Activated CD4-positive, alpha-beta T cell treated with anti-CD3 and anti-CD28 coated beads, Interleukin-2, amount 10 ng/mL, durations not matched to agents 24 days and 14 days (primary cell): ENCODE measurements around the gene WDR27. TPM values are rescaled to one million over a fixed set of nuclear protein-coding genes. Genes with fewer than 3 reads are reported as not detected.

Experiments used
- DNase-seq: peaks from one replicate; pipeline ENCODE4 v3.0.0; 2022
- H3K27ac Mint-ChIP-seq: one replicate; pipeline ENCODE4 v1.8.0; 2022; ENCODE audit warnings: mild to moderate bottlenecking, mixed read lengths
- H3K27me3 Mint-ChIP-seq: one replicate; pipeline ENCODE4 v1.8.0; 2022; ENCODE audit warnings: mixed read lengths
- H3K36me3 Mint-ChIP-seq: one replicate; pipeline ENCODE4 v1.8.0; 2022; ENCODE audit warnings: low read depth, mild to moderate bottlenecking, mixed read lengths
- H3K4me1 Mint-ChIP-seq: one replicate; pipeline ENCODE4 v1.8.0; 2021; ENCODE audit warnings: mixed read lengths
- H3K4me3 Mint-ChIP-seq: one replicate; pipeline ENCODE4 v1.8.0; 2022; ENCODE audit warnings: mild to moderate bottlenecking, moderate library complexity, mixed read lengths
- H3K9me3 Mint-ChIP-seq: one replicate; pipeline ENCODE4 v1.8.0; 2021; ENCODE audit warnings: mixed read lengths
- intact Hi-C: fragments of 100-400 bp; cut with micrococcal nuclease; formaldehyde crosslinking; loops from one replicate; pipeline ENCODE4 v1.15.1; 2023
- total RNA-seq: library from RNA; stranded (reverse); gene quantifications from 2 replicates; pipeline ENCODE4 v1.2.3, GENCODE V29; 2022

WDR27 gene
- total RNA-seq, 1 donor from 2014 or later = 33.3 TPM

DNA sequence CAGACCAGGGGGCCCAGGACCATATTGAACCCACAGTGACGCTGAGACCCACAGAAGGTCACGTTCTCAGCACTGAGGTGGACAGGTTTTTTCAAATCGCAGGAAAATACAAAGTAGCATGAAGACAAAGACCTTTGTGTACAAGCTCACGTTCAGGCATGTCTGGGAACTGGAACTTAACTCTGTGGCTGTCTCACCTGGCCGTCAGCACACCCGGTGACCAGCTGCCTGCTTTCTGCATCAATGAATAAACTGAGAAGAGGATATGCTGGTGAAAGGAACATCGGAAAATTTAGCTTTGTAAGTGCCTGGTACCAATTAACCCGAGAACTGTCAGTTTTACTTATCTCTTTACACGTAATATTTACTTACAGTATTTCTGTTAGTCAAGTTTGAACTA lies 36.5 kb downstream of the WDR27 start:
- Mint-ChIP-seq H3K27ac (no peak overlapping the region), H3K27me3 (no peaks in the 10 kb centered on the region)

DNA sequence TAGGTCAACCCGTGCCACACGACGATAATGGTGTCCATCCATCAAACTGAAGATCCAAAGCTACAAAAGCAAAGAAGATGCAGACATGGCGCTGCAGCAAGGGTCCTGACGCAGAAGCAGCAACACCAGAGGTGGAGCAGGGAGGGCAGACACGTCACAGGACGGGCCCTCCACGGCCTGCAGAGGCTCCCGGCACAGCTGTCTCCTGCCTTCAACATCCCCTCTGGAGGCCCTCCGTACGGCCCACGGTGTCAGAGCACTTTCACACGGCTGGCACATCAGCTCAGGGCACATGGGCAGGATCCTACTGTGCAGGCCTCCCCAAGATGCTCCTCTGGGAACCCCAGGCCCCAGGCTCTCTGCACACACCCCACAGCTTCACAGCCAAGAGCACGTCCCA lies 37.6 kb downstream of the WDR27 start:
- Mint-ChIP-seq H3K27me3 (no peaks in the 10 kb centered on the region), H3K4me1 (no peaks in the 10 kb centered on the region), H3K4me3 (no peak overlapping the region), H3K9me3 (no peaks in the 10 kb centered on the region), H3K36me3 (peaks cover 4% of the 10 kb centered on the region), H3K27ac (no peak overlapping the region)
- intact Hi-C loops = no loop called here
- no peak for DNase-seq

More for the DNA sequence above, 36.5 kb downstream of the WDR27 start:
- H3K4me1 Mint-ChIP-seq = peaks cover 6% of the 10 kb centered on the region
- no peak for DNase-seq
- H3K4me3 Mint-ChIP-seq = no peak overlapping the region
- intact Hi-C loops = no loop called here
- no peaks in the 10 kb centered on the region for H3K9me3 Mint-ChIP-seq
- H3K36me3 Mint-ChIP-seq = peaks cover 6% of the 10 kb centered on the region

DNA sequence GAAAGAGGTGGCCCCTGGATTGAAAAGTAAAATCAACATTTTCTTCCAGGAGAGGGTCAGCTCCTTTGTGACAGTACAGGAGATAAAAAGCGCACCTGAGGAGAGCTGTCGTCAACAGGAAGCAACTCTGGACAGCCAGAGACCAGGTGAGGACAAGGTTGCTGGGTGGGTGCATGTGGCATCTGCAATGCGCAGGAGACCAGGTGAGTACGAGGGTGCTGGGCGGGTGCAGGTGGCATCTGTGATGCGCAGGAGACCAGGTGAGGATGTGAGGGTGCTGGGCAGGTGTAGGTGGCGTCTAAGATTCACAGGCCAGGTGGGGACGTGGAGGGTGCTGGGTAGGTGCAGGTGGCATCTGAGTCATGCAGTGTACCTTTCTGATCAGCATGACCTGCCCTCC lies 38.4 kb downstream of the WDR27 start:
- no peak overlapping the region for H3K4me3 Mint-ChIP-seq
- H3K27ac Mint-ChIP-seq = no peak overlapping the region
- H3K9me3 Mint-ChIP-seq = no peaks in the 10 kb centered on the region
- intact Hi-C loops = no loop called here
- no peaks in the 10 kb centered on the region for H3K4me1 Mint-ChIP-seq
- no peak for DNase-seq
- H3K27me3 Mint-ChIP-seq = no peaks in the 10 kb centered on the region
- H3K36me3 Mint-ChIP-seq = peaks cover 4% of the 10 kb centered on the region

DNA sequence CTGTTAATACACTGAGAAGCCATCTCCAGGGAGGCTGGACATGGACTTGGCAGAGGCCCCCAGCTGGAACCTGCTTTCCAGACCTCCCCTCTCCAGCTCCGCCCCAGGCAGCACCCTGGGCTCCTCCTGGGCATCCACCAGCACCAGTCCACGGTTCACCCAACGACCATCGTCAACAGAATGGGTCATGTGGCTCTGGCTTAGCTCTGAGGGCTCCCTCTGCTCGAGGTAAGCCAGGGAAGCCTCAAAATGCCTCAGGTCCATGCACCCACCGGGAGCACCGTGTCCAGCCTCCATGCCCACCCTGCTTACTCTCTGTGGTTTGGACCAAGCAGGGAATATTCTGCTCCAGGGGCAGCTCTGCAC lies 40.5 kb downstream of the WDR27 start:
- Mint-ChIP-seq H3K27ac (no peak overlapping the region), H3K4me1 (no peaks in the 10 kb centered on the region), H3K9me3 (no peaks in the 10 kb centered on the region), H3K36me3 (peaks cover 4% of the 10 kb centered on the region), H3K27me3 (no peaks in the 10 kb centered on the region), H3K4me3 (no peak overlapping the region)
- intact Hi-C loops = no loop called here
- DNase-seq = no peak

DNA sequence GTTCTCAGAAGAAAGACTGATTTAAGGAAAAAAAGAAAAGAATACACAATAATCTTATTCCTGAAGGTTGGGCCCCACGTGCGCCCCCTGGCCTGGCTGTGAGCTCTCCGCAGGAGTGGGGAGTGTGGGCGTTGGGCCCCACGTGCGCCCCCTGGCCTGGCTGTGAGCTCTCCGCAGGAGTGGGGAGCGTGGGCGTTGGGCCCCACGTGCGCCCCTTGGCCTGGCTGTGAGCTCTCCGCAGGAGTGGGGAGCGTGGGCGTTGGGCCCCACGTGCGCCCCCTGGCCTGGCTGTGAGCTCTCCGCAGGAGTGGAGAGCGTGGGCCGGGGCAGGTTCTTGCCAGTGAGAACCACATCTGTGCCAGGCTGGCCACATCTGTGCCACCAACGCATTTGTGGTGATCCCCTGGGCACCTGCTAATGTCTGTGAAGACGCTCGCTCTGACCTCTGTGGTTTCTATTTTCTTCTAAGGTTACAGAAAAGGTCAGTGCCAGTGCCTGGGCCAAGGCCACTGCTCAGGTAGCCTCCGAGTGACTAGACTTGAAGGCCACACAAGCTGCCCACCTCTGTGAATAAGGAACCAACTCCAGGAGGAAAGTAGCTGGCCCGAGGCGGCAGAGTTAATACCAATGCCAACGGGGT lies 41.0 kb downstream of the WDR27 start:
- H3K36me3 Mint-ChIP-seq = peaks cover 6% of the 10 kb centered on the region
- no peaks in the 10 kb centered on the region for H3K27me3 Mint-ChIP-seq
- H3K9me3 Mint-ChIP-seq = no peaks in the 10 kb centered on the region
- intact Hi-C loops = no loop called here
- H3K4me1 Mint-ChIP-seq = no peaks in the 10 kb centered on the region
- no peak for DNase-seq
- H3K4me3 Mint-ChIP-seq = no peak overlapping the region
- H3K27ac Mint-ChIP-seq = no peak overlapping the region

DNA sequence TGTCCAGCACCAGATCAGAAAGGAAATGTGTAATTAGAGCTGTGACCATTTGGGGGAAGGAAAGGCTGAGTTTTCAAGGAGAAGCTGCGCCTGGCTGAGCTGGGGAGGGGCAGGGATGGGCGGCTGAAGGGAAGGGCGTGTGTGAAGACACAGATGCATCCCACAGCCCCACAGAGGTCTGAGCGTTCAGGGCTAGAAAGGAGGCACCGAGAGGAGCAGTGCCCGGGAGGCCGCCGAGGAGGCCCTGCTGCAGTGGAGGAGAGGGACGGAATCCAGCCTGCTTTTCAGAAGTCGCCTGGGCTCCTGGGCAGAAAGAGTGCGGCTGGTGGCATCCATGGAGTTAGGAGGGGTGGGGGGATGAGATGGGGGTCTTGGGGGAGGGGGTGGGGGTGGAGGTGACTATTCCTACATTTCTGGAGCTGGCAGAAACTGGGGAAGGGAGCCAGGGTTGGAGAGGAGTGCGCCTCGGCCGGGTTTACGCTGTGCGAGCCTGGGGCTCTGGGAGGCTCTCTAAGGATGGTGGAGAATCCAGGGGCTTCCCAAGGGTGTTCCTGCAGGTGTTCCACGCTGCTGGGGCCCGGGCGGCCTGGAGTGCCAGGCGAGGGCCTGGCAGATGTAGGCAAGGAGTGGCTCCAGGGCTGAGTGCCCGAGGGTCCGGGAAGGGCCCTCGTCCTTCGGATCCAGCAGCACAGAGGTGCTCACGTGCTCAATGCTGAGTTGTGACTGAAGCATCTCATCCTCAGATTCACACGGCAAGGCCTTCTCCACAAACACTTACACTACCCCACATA lies 41.8 kb downstream of the WDR27 start:
- no peak for DNase-seq
- H3K27me3 Mint-ChIP-seq = no peaks in the 10 kb centered on the region
- H3K36me3 Mint-ChIP-seq = peaks cover 6% of the 10 kb centered on the region
- intact Hi-C loops = no loop called here
- peaks cover 4% of the 10 kb centered on the region for H3K4me1 Mint-ChIP-seq
- H3K9me3 Mint-ChIP-seq = no peaks in the 10 kb centered on the region
- no peak overlapping the region for H3K4me3 Mint-ChIP-seq
- no peak overlapping the region for H3K27ac Mint-ChIP-seq

DNA sequence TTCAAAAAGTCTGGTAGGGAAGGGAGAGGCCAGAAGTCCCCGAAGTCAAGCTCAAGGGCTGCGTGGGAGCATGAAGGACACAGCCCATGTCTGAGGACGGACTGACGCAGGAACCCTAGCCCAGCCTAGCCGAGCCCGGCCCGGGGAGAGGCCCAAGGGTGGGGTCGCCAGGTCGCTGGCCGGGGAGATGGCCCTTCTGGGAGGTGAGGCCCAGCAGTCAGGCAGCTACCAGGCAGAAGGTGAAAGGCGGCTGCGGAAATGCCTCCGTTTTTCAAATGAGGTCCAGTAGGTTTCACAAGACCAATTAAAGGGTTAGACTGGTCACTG lies 44.6 kb downstream of the WDR27 start:
- Mint-ChIP-seq H3K27ac (no peak overlapping the region), H3K36me3 (peaks cover 2% of the 10 kb centered on the region), H3K4me1 (peaks cover 7% of the 10 kb centered on the region), H3K27me3 (no peaks in the 10 kb centered on the region), H3K9me3 (no peaks in the 10 kb centered on the region), H3K4me3 (no peak overlapping the region)
- DNase-seq = no peak
- intact Hi-C loops = no loop called here

DNA sequence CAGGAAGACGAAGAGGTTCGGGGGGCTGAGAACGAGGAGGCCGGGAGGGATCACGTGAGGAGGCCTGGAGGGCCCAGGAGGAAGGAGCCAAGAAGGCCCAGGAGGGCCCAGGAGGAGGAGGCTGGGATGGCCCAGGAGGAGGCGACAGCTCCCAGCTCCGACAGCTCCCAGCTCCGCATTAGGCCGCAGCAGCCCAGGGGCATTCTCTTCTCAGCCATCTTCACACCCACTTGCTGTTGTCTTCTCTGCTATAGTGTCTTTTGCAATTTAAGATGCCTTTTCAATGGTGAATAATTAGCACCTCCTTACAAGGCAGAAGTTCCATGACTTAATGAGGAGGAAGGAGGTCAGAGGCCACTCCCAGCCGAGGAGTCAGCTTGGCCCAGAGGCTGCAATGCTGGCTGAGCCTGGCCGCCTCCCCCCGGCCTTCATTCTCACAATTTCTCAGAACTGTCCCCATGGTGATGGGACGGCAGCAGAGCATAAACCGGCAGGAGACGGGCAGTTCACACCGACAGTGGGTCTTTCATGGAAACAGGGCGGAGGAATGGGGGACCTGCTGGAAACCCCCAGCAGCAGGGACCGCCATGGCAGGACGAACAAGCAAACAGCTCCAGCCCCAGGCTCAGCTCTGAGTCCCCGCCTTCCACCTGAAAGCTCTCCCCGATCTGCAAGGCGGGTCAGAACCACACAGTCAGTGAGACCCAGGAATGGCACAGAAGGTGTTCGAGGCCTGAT lies 45.1 kb downstream of the WDR27 start:
- Mint-ChIP-seq H3K27me3 (no peaks in the 10 kb centered on the region), H3K36me3 (peaks cover 2% of the 10 kb centered on the region), H3K4me3 (no peak overlapping the region), H3K9me3 (no peaks in the 10 kb centered on the region), H3K4me1 (peaks cover 7% of the 10 kb centered on the region), H3K27ac (no peak overlapping the region)
- no peak for DNase-seq
- intact Hi-C loops = no loop called here

DNA sequence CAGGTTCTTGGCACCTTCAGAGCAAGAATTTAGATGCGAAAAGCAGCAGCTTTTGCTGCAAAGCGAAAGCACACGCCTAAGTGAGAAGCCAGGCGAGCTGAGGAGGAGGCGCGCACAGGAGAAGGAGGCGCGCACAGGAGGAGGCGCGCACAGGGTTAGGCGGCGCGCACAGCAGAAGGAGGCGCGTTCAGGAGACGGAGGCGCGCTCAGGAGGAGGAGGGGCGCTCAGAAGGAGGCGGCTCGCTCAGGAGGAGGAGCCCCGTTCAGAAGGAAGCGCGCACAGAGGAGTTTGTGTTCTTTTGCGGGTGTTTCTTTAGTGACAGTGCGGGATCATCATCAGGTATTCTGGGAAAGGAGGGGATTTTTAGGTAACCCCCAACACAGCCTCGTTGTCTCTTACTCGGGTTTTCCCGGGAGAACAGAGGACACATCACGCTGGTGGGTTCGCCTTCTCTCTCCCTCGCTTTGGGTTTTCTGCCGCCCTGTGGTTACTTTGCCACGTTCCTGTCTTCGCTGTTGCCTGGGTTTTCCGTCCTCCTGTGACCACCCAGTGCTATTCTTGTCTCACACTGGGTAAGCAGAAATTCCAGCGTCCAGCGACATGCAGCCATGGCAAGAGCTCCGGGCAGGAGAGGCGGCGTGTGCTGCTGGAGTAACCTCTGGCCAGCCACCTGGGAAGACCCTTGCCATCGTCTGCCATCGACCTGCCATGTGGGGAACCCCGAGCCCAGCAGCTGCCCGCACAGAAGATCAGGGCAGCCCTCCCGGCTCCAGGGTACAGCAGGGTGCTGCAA lies 47.0 kb downstream of the WDR27 start:
- peaks cover 2% of the 10 kb centered on the region for H3K36me3 Mint-ChIP-seq
- intact Hi-C loops = loop anchor here (2.0 kb wide), 1 partner anchor 46 kb away; no protein-coding TSS in a partner anchor
- H3K27ac Mint-ChIP-seq = peak overlapping the region; percentile 75
- peak overlapping the region; percentile 91 for H3K4me3 Mint-ChIP-seq
- H3K27me3 Mint-ChIP-seq = no peaks in the 10 kb centered on the region
- peaks cover 7% of the 10 kb centered on the region for H3K4me1 Mint-ChIP-seq
- H3K9me3 Mint-ChIP-seq = no peaks in the 10 kb centered on the region
- DNase-seq = peak; percentile 92

DNA sequence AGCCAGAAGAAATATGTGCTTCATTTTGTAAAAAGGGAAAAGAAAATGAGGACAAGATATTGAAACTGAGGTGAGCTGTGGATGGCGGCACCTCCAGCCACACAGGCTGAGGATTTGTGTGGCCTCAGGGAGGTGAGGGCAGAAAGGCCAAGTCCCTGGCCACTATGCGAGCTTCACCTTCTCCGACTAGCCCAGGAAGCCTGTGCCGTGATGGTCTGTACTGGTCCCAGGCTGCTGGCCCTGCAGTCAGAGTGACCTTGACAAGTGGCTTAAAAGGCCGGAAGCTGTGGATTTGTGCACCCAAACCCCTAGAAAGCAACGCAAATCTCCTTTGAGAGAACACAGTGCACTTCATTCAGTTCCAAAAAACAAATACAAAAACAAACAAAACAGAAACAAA lies 48.1 kb downstream of the WDR27 start:
- H3K9me3 Mint-ChIP-seq = no peaks in the 10 kb centered on the region
- no peak for DNase-seq
- no peak overlapping the region for H3K4me3 Mint-ChIP-seq
- intact Hi-C loops = loop anchor here (2.0 kb wide), 1 partner anchor 47 kb away; no protein-coding TSS in a partner anchor
- peaks cover 2% of the 10 kb centered on the region for H3K36me3 Mint-ChIP-seq
- no peak overlapping the region for H3K27ac Mint-ChIP-seq
- peaks cover 7% of the 10 kb centered on the region for H3K4me1 Mint-ChIP-seq
- no peaks in the 10 kb centered on the region for H3K27me3 Mint-ChIP-seq

DNA sequence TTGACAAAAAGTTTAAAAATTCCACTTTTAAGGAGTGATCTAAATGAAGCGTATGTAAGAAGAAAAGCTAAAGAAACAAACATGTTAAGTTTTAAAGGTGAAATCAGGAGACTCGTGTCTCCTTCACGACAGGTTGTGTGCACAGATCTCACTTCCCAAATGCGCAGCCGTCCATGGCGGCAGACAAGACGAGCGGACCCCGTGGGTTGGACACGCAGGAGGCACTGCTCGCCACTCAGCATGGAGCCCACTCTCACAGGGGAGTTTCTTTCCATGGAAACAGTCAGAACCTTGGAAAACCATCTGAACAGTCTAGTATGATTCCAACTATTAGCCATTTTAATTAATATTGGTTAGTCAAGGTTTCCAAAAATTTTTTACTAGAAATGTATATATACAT lies 48.9 kb downstream of the WDR27 start:
- Mint-ChIP-seq H3K4me3 (no peak overlapping the region), H3K27me3 (no peaks in the 10 kb centered on the region), H3K9me3 (no peaks in the 10 kb centered on the region), H3K27ac (no peak overlapping the region), H3K4me1 (peaks cover 7% of the 10 kb centered on the region), H3K36me3 (peaks cover 2% of the 10 kb centered on the region)
- intact Hi-C loops = no loop called here
- DNase-seq = no peak

DNA sequence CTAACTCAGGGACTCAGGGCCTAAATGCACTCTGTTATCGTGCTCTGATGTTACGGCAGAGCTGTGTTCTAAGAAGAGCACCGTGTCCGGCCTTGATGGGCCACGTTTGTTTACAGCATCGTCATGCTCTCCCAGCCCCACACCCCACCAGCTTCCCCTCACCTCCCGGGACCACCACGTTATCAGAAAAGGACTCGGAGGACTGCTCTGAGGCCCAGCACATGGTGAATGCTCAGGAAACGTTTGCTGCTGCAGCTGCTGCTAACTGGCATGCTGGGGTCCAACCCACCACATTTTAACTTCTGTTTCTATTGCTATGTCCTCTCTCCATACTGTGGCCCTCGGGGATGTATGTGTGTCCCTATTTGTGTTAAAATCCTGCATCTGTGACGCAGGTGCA lies 50.3 kb downstream of the WDR27 start:
- no peak overlapping the region for H3K4me3 Mint-ChIP-seq
- H3K9me3 Mint-ChIP-seq = no peaks in the 10 kb centered on the region
- no peak overlapping the region for H3K27ac Mint-ChIP-seq
- H3K36me3 Mint-ChIP-seq = peaks cover 2% of the 10 kb centered on the region
- no peak for DNase-seq
- peaks cover 7% of the 10 kb centered on the region for H3K4me1 Mint-ChIP-seq
- intact Hi-C loops = no loop called here
- no peaks in the 10 kb centered on the region for H3K27me3 Mint-ChIP-seq

DNA sequence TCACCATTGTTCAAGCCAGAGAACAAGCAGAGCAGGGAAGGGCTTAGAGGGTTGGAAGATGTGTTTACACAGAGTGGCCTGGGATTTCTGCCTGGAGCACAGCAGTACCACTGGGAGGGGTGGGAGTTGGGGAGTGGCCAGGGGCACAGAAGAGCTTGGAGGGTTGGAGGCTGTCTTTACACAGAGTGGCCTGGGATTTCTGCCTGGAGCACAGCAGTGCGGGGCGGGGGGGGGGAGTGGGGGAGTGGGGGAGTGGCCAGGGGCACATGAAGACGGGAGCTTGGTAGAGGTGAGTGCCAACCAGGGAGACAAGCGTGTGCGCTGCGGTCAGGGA lies 50.9 kb downstream of the WDR27 start:
- no peaks in the 10 kb centered on the region for H3K36me3 Mint-ChIP-seq
- intact Hi-C loops = no loop called here
- DNase-seq = no peak
- no peak overlapping the region for H3K4me3 Mint-ChIP-seq
- peaks cover 7% of the 10 kb centered on the region for H3K4me1 Mint-ChIP-seq
- no peaks in the 10 kb centered on the region for H3K9me3 Mint-ChIP-seq
- no peaks in the 10 kb centered on the region for H3K27me3 Mint-ChIP-seq
- H3K27ac Mint-ChIP-seq = no peak overlapping the region
